Mesenchymal stem cell (in vitro differentiated cells and primary cell): ENCODE results near the gene CMTM5.

Experiments
- DNase-seq: peaks from one replicate; pipeline ENCODE4 v3.0.0-alpha.2; 2013
- H2AFZ ChIP-seq: one replicate; pipeline ENCODE4 v1.6.1; 2013; ENCODE audit warnings: low read depth, mild to moderate bottlenecking, control low read depth, inconsistent platforms, low read length, moderate library complexity
- H2AK5ac ChIP-seq: 2 replicates; pipeline ENCODE4 v1.6.1; 2013; ENCODE audit warnings: low read length, moderate library complexity, mild to moderate bottlenecking, inconsistent platforms; ENCODE audit not compliant: severe bottlenecking
- H2BK120ac ChIP-seq: one replicate; pipeline ENCODE4 v1.6.1; 2013; ENCODE audit warnings: low read depth, mild to moderate bottlenecking, inconsistent platforms, low read length, moderate library complexity
- H2BK12ac ChIP-seq, 2 experiments: one replicate each; pipeline ENCODE4 v1.6.1; 2013; ENCODE audit warnings: inconsistent platforms in 2 of 2, low read length in 2 of 2, mild to moderate bottlenecking in 2 of 2, moderate library complexity in 2 of 2, control low read depth in 1 of 2
- H2BK15ac ChIP-seq: one replicate; pipeline ENCODE4 v1.6.1; 2013; ENCODE audit warnings: mild to moderate bottlenecking, low read depth, inconsistent platforms; ENCODE audit not compliant: poor library complexity, severe bottlenecking
- H2BK5ac ChIP-seq: 2 replicates; pipeline ENCODE4 v1.6.1; 2013; ENCODE audit warnings: low read depth, mild to moderate bottlenecking, low read length, control low read depth, inconsistent platforms; ENCODE audit not compliant: poor library complexity, severe bottlenecking
- H3K14ac ChIP-seq, 2 experiments: one replicate each; pipeline ENCODE4 v1.6.1; 2013; ENCODE audit warnings: inconsistent platforms in 2 of 2, low read length in 2 of 2, control low read depth in 1 of 2, mild to moderate bottlenecking in 1 of 2, moderate library complexity in 1 of 2
- H3K18ac ChIP-seq, 2 experiments: one replicate each; pipeline ENCODE4 v1.6.1; 2013; ENCODE audit warnings: inconsistent platforms in 2 of 2, low read length in 2 of 2, control low read depth in 1 of 2, low read depth in 1 of 2, mild to moderate bottlenecking in 1 of 2
- H3K23ac ChIP-seq, 2 experiments: one replicate each; pipeline ENCODE4 v1.6.1; 2013; ENCODE audit warnings: inconsistent platforms in 2 of 2, low read length in 2 of 2, mild to moderate bottlenecking in 2 of 2, moderate library complexity in 2 of 2, control low read depth in 1 of 2
- H3K27ac ChIP-seq: 2 replicates; pipeline ENCODE4 v1.5.1; 2013; ENCODE audit warnings: mild to moderate bottlenecking, moderate library complexity, low read length, control low read depth, inconsistent platforms; ENCODE audit not compliant: poor library complexity, severe bottlenecking
- H3K27me3 ChIP-seq, 2 experiments: 2 replicates each; pipeline versions ENCODE4 v1.6.1 to v1.7.0; 2013; ENCODE audit warnings: low read length in 2 of 2, mild to moderate bottlenecking in 2 of 2, moderate library complexity in 2 of 2, control low read depth in 1 of 2, inconsistent platforms in 1 of 2; ENCODE audit not compliant: control insufficient read depth in 1 of 2, insufficient read depth in 1 of 2
- H3K36me3 ChIP-seq, 2 experiments: 2 replicates each; pipeline versions ENCODE4 v1.6.1 to v1.7.0; 2013; ENCODE audit warnings: low read length in 2 of 2, control low read depth in 1 of 2, inconsistent platforms in 1 of 2, low read depth in 1 of 2, mild to moderate bottlenecking in 1 of 2; ENCODE audit not compliant: insufficient read depth in 2 of 2, control insufficient read depth in 1 of 2
- H3K4ac ChIP-seq, 2 experiments: one replicate each; pipeline ENCODE4 v1.6.1; 2013; ENCODE audit warnings: inconsistent platforms in 2 of 2, low read length in 2 of 2, mild to moderate bottlenecking in 2 of 2, moderate library complexity in 2 of 2, control low read depth in 1 of 2, low read depth in 1 of 2
- H3K4me1 ChIP-seq: 2 replicates; pipeline ENCODE4 v1.6.1; 2013; ENCODE audit warnings: low read depth, low read length, control low read depth; ENCODE audit not compliant: control insufficient read depth, insufficient read depth
- H3K4me2 ChIP-seq: 2 replicates; pipeline ENCODE4 v1.6.1; 2013; ENCODE audit warnings: low read length, mild to moderate bottlenecking, inconsistent platforms; ENCODE audit not compliant: poor library complexity, severe bottlenecking
- H3K4me3 ChIP-seq, 2 experiments: 2 replicates each; pipeline versions ENCODE4 v1.5.1 to v1.7.0; 2013; ENCODE audit warnings: low read length in 2 of 2, mild to moderate bottlenecking in 2 of 2, control low read depth in 1 of 2, low read depth in 1 of 2; ENCODE audit not compliant: insufficient read depth in 1 of 2
- H3K79me1 ChIP-seq: replicated peaks from 2 replicates; pipeline ENCODE4 v1.6.1; 2013; ENCODE audit warnings: mild to moderate bottlenecking, control low read depth, low read length, inconsistent platforms; ENCODE audit not compliant: poor library complexity, severe bottlenecking
- H3K9ac ChIP-seq: 2 replicates; pipeline ENCODE4 v1.7.0; 2013; ENCODE audit warnings: mild to moderate bottlenecking, low read length, moderate library complexity
- H3K9me3 ChIP-seq: 2 replicates; pipeline ENCODE4 v1.7.0; 2013; ENCODE audit warnings: mild to moderate bottlenecking, low read length; ENCODE audit not compliant: control insufficient read depth
- H4K8ac ChIP-seq: one replicate; pipeline ENCODE4 v1.6.1; 2013; ENCODE audit warnings: inconsistent platforms, mild to moderate bottlenecking, low read length, moderate library complexity
- H4K91ac ChIP-seq: one replicate; pipeline ENCODE4 v1.6.1; 2013; ENCODE audit warnings: mild to moderate bottlenecking, low read length, inconsistent platforms
- WGBS: methylation state at CpG from one replicate; pipeline ENCODE4 v1.1.7; 2013; ENCODE audit warnings: mixed read lengths; 5-methylcytosine and 5-hydroxymethylcytosine counted together

CMTM5 gene

DNA sequence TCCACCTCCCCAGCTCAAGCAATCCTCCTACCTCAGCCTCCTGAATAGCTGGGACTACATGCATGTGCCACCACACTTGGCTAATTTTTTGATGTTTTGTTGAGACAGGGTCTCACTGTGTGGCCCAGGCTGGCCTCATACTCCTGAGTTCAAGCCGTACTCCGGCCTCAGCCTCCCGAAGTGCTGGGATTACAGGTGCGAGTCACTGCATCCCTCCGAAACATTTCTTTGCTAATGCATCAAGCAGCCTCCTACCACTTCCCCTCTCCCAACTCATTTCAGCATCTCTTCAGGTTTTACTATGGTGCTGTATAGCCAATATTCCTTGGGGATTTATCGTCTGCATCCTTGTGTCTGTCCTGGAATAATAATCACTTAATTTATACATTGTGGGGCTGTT is 21.9 kb upstream of the CMTM5 start:
- no peak overlapping the region for H2BK12ac ChIP-seq
- H3K4me1 ChIP-seq: peaks cover 9% of the 10 kb centered on the region
- no peak for DNase-seq
- no peak overlapping the region for H3K4me2 ChIP-seq
- H3K36me3 ChIP-seq: peaks cover 12 to 29% of the 10 kb centered on the region in 2 experiments
- no peak overlapping the region for H2BK5ac ChIP-seq
- H3K18ac ChIP-seq: no peak overlapping the region
- no peak overlapping the region for H3K4ac ChIP-seq
- H2AK5ac ChIP-seq: no peak overlapping the region
- no peak overlapping the region for H3K27ac ChIP-seq
- no peak overlapping the region for H2AFZ ChIP-seq
- H3K9me3 ChIP-seq: no peaks in the 10 kb centered on the region
- H2BK15ac ChIP-seq: no peak overlapping the region
- no peak overlapping the region for H4K8ac ChIP-seq
- H3K27me3 ChIP-seq: peaks cover 0 to 10% of the 10 kb centered on the region in 2 experiments
- H4K91ac ChIP-seq: no peak overlapping the region
- H3K23ac ChIP-seq: no peak overlapping the region
- WGBS: 95% methylated on average over 2 of the region's 6 CpGs
- no peak overlapping the region for H2BK120ac ChIP-seq
- peaks cover 15% of the 10 kb centered on the region for H3K79me1 ChIP-seq
- H3K4me3 ChIP-seq: no peak overlapping the region
- H3K9ac ChIP-seq: no peak overlapping the region
- H3K14ac ChIP-seq: no peak overlapping the region

DNA sequence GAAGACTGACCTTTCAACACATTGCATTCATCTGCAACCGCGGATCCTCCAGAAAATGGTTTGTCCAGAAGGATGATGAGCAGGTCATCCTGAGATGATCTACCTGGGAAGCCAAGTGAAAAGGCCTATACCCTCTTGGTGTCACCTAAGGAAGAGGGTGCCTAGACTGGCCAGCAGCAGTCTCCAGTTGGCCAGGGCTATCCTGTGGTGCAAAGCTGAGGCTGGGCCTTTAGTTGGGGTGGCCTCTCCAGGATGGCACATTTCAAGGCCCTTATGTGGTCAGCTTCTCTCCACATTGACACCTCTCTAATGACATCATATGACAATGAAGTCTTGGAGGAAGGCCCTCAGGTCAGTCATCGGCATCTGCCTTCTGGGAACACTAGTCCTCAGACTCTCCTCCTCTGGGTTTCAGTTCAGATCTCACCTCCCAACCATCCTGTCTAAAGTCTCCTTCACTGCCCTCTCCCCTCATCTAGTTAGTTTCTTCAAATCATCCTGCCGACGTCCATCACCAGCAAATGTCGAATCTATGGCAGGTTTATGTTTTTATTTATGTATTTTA is 20.9 kb upstream of the CMTM5 start:
- Histone ChIP-seq H3K4me2 (no peak overlapping the region), H3K18ac (no peak overlapping the region), H3K79me1 (peaks cover 23% of the 10 kb centered on the region), H3K27me3 (peaks cover 0 to 10% of the 10 kb centered on the region in 2 experiments), H2BK120ac (no peak overlapping the region), H3K23ac (no peak overlapping the region), H3K4me1 (peaks cover 12% of the 10 kb centered on the region), H3K9me3 (no peaks in the 10 kb centered on the region), H4K91ac (no peak overlapping the region), H3K14ac (no peak overlapping the region), H3K36me3 (peaks cover 12 to 37% of the 10 kb centered on the region in 2 experiments), H2BK15ac (no peak overlapping the region), H2AK5ac (no peak overlapping the region), H2BK12ac (no peak overlapping the region), H3K27ac (no peak overlapping the region), H3K4ac (no peak overlapping the region), H2AFZ (no peak overlapping the region), H4K8ac (no peak overlapping the region), H3K4me3 (no peak overlapping the region), H3K9ac (no peak overlapping the region), H2BK5ac (no peak overlapping the region)
- WGBS: 94% methylated on average over 3 of the region's 6 CpGs
- DNase-seq: no peak

DNA sequence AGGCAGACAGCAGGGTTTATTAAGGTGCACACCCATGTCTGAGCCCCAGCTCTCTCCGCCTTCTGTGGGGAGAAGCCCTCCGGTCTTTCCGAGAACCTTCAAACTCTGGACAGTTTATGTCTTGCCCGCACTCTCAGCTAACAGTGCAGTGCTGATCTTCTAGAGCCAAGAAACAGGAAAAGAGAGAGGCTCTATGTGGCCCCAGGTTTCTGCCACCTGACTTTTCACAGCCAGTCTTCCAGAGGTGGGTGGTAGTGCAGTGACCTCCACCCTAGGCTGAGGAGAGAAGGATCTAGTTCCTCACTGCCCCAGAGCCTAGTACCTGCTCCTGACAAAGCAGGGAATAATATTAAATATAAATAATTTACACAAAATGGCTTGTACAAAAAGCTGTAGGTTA is 20.2 kb upstream of the CMTM5 start:
- Histone ChIP-seq H2BK5ac (no peak overlapping the region), H3K9me3 (no peaks in the 10 kb centered on the region), H3K36me3 (peaks cover 12 to 37% of the 10 kb centered on the region in 2 experiments), H3K9ac (no peak overlapping the region), H3K18ac (no peak overlapping the region), H3K27me3 (peaks cover 0 to 6% of the 10 kb centered on the region in 2 experiments), H2BK12ac (no peak overlapping the region), H4K8ac (no peak overlapping the region), H4K91ac (no peak overlapping the region), H2AK5ac (no peak overlapping the region), H3K4me1 (peaks cover 12% of the 10 kb centered on the region), H3K4me2 (no peak overlapping the region), H3K14ac (no peak overlapping the region), H2BK120ac (no peak overlapping the region), H2AFZ (no peak overlapping the region), H3K27ac (no peak overlapping the region), H2BK15ac (no peak overlapping the region), H3K79me1 (peaks cover 29% of the 10 kb centered on the region), H3K4me3 (no peak overlapping the region), H3K4ac (no peak overlapping the region), H3K23ac (no peak overlapping the region)
- 95% methylated on average over 4 of the region's 4 CpGs for WGBS
- DNase-seq: no peak

DNA sequence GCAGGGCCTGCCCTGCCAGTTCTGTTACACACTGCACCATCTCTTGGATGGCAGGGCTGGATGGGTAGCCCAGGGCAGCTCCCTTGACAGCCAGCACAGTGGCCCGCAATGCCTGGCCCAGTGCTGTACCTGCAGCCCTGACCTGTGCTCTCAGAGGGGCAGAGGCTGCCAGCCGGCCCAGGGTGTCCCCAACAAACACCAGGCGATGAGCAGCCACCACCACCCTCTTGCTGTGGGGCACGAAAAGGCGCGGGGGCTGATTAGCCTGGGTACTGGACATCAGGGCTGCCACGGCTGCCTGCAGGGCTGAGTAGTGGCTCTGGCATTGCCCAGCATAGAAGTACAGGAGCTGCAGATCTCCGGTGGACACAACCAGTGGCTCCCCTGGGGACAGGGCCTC is 19.6 kb upstream of the CMTM5 start:
- Histone ChIP-seq H3K27ac (no peak overlapping the region), H2AK5ac (no peak overlapping the region), H3K4me1 (peaks cover 6% of the 10 kb centered on the region), H3K14ac (no peak overlapping the region), H3K27me3 (peaks cover 0 to 2% of the 10 kb centered on the region in 2 experiments), H4K91ac (no peak overlapping the region), H3K9ac (no peak overlapping the region), H3K9me3 (no peaks in the 10 kb centered on the region), H2BK5ac (no peak overlapping the region), H3K18ac (no peak overlapping the region), H3K4ac (no peak overlapping the region), H3K79me1 (peaks cover 26% of the 10 kb centered on the region), H3K4me3 (no peak overlapping the region), H3K23ac (no peak overlapping the region), H2AFZ (no peak overlapping the region), H2BK120ac (no peak overlapping the region), H2BK15ac (no peak overlapping the region), H3K4me2 (no peak overlapping the region), H2BK12ac (no peak overlapping the region), H4K8ac (no peak overlapping the region), H3K36me3 (peaks cover 12 to 37% of the 10 kb centered on the region in 2 experiments)
- no peak for DNase-seq
- 93% methylated on average over 8 of the region's 8 CpGs for WGBS
